ENCODE data around the gene AP1G1.

DNA sequence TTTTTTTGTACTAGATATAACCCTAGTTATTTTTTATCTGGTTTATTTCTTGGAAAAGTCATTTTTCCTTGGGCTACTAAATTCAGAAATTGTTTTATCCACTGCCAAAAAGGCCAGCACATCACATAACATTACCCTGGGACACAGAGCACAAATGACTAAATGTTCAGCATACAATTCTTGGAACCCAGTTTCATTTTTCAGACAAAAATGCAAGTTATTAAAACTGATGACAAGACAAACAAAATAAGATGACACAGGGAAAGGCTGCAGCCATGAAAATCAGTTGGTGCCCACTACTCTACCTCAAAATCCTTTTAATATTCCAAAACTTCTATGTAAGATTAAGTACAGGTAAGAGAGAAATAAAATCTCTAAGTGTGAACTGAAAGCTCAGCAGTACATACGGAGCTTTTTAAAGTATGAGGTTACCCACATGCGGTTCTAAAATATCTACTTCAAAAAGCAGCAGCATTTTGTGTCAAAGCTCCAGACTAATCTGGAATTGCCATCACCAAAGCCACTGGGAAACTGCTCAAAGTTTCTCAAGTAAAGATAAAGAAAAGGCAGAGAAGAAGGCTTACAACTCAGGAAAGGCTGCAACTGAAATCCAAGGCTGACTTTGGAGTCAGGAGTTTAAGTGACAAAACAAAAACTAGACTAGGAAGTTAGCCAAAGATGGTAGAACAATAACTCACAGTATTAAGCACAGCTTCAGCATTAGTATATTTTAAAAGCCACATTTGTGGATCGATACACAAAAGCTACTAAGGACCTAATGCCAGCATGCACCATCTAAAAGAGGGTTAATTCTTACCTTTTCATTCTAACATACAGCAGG, 41.4 kb downstream of the AP1G1 start:
- TF ChIP-seq CTCF (IDR thresholded peaks at IDR 0.05) (no peak), POLR2A (IDR thresholded peaks at IDR 0.05) (no peak)
